GM19035 (cell line): ENCODE data around the gene DLG5.

Source experiments
- ATAC-seq: cut with Tn5 transposase; IDR thresholded peaks from one replicate; pipeline ENCODE4 v1.9.1; 2021; ENCODE audit not compliant: unreplicated experiment

The DLG5 gene

DNA sequence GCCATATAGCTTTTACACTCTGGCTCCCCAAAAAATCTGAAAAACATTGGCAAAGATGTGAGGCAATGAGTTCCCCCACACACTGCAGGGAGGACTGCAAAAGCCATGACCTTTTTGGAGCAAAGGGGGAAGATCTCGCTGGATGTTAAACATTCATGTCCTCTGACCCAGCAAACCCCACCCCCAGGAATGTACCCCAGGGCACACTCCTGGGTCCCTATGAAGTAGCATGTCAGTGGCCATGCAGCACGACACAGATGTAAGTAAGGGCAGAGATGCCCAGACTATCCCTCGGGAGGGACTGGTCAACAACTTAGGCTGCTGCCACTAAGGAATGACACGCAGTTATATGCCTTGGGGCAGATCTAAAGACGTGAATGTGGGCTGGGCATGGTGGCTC lies 100.6 kb downstream of the DLG5 start:
- no peak for ATAC-seq

GRCh38 chr10:77824908-77825307 lies 101.6 kb downstream of the DLG5 start:
- ATAC-seq, result no peak

DNA sequence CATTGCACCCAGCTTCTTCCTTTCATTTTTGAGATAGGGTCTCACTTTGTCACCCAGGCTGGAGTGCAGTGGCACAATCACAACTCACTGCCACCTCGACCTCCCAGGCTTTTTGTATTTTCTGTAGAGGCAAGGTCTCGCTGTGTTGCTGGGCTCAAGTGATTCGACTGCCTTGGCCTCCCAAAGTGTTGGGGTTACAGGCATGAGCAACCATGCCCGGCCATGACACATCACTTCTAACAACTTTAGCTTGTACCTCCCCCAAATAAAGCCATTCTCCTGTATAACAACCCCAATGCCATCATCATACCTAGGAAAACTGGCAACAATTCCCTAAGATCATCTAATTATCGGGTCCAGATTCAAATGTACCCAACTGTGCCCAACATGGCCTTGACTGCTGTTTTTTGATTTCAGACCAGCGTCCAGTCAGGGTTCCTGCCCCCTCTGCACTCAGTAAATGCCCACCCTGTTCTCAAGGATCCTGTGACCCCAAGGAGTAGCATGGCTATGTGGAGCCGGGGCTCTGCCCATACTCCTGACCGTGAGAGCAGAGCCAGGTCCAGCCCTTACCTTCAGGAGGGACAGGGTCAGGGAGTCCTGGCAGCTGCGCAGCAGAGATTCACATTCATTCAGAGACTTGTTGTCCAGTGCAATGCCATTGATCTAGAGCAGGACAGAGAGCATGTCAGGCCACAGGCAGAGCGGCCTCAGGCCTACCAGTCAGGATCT lies 102.6 kb downstream of the DLG5 start:
- no peak for ATAC-seq

DNA sequence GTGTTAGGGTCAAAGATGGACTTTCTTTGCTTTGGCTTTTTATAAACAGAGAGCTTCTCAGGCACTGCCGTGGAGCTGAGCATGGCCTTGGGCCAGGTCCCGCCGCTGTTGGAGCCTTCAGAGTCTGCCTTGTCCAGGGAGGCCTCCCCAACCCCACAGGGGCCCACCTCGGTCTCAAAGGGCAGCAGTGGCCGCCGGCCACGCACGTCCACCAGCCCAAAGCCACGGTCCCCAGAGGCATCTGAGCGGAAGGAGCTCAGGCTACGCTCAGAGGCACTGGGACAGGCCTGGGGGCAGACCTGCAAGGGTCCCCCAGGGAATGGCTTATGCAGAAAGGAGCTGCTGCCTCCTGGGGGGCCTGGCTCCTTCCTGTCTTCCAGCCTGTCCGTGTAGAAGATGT lies 105.0 kb downstream of the DLG5 start:
- ATAC-seq, result no peak

DNA sequence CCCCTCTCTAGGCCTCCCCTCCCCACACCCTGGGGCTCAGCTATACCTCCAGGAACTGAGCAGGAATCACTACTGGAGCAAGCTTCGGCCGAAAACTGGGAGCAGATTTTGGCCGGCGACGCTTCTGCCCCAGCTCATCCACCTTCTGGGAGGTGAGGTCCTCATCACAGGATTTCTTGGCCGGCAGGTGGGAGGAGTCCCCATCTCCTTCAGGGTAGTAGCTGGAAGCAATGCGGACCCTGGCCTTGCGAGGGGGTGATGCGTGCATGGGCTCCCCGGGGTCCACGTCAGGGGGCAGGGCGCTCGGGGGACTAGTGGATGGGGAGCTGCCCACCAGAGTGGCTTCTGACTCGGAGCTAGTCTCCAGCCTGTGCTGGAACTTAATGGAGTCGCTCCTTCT lies 105.5 kb downstream of the DLG5 start:
- ATAC-seq, result no peak

DNA sequence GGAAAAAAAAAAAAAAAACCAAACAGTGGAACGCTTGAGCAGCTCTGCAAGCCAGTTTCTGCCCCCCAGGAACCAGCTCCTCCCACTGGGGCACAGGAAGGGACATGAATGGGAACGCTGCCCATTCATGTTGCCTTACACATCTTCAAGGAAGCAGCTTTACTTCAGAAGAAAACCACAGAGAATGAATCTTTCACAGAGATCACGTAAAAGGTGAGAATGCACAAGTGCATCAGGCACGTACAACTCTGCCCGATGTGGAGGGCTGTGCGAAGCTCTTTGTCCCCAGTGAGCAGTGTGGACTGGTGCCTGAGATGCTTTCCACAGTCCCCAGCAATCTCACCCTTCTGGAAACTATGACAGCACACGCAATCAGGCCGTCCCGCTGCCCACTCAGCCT lies 106.2 kb downstream of the DLG5 start:
- ATAC-seq, result no peak

DNA sequence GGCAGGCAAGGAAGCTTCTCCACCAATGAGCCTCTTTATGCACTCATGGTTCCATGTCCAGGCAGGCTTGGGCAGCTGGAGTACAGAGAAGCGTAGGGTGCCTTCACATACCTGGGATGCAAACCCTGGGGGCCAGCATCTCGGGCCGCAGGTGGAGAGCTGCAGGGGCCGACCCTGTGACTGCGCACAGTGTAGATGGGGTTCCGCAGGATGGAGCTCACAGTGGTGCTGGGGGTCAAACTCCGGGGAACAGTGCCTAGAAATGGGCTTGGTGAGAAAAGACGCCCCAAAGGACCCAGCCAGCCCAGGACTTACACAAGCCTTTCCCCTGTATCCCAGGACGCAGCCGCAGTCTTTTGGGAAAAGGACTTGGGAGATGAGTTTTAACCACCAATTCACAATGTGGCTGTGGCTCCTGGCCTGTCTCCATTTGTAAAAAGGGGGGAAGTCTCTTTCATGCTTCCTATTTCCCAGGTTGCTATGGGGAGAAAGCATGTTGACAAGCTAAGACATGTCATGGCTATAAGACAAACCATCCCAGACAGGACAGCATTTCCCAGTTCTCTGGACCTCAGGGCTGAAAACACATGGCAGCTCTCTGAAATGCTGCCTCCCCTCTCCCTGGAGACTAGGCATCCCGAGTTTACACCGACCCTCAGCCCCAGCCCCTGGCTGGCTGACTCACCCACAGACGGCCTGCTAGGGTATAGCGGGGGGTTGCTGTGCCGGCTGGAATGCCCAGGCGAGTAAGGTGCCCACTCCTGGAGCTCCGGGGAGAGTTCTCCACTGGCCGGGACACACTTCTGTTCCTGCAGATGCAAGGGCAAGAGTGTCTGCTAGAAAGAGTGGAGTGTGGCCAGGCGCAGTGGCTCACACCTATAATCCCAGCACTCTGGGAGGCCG lies 107.1 kb downstream of the DLG5 start:
- no peak for ATAC-seq

- no peak for ATAC-seq
These were observed 108.2 kb downstream of the DLG5 start for GRCh38 chr10:77818378-77818777.

DNA sequence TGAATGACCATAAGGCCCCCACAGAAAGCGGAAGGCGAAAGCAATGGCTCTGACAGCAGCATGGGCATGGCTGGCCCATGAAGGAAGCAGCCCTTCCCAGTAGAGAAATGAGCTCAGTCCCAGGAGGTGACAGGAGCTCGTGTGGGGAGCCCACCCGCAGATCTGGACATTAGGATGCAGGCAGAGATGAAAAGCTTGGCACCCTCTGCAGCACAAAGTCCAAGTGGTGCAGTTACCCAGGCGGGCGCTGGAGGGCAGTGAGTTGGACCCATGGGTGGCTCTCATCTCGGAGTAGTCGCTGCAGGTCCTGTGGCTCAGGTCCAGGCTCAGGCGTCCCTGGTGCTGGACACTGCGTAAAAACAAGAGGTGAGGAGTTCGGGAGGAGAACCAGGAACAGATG lies 109.0 kb downstream of the DLG5 start:
- no peak for ATAC-seq

- no peak for ATAC-seq
These were observed 110.2 kb downstream of the DLG5 start for GRCh38 chr10:77816311-77816710.

- ATAC-seq, result no peak
These were observed 113.8 kb downstream of the DLG5 start for GRCh38 chr10:77812741-77813140.

DNA sequence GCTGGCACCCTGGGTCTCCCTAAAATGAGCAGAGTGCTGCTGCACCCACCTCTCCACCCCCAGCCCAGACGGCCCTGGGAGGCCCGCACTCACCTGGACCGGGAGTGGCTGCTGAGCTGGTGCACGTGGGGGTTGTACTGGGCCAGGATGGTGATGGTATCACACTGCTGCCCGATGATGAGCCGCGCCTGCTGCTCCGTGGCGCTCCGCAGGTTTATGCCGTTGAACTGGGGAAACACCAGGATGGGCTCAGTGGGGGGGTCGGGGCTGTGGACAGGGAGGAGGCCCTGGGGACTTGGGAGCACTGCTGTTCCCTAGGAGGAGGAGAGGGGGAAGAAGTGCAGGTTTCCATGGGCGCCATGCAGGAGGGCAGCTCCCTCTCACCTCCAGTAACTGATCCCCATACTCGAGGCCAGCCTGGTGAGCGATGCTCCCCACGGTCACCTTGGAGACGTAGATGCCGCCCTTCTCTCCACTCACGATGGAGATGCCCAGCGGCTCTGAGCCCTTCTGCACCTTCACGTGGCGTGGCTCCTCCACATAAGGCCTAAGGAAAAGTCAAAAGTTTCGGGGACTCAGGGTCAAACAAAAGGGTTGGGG lies 114.6 kb downstream of the DLG5 start:
- ATAC-seq, result no peak

DNA sequence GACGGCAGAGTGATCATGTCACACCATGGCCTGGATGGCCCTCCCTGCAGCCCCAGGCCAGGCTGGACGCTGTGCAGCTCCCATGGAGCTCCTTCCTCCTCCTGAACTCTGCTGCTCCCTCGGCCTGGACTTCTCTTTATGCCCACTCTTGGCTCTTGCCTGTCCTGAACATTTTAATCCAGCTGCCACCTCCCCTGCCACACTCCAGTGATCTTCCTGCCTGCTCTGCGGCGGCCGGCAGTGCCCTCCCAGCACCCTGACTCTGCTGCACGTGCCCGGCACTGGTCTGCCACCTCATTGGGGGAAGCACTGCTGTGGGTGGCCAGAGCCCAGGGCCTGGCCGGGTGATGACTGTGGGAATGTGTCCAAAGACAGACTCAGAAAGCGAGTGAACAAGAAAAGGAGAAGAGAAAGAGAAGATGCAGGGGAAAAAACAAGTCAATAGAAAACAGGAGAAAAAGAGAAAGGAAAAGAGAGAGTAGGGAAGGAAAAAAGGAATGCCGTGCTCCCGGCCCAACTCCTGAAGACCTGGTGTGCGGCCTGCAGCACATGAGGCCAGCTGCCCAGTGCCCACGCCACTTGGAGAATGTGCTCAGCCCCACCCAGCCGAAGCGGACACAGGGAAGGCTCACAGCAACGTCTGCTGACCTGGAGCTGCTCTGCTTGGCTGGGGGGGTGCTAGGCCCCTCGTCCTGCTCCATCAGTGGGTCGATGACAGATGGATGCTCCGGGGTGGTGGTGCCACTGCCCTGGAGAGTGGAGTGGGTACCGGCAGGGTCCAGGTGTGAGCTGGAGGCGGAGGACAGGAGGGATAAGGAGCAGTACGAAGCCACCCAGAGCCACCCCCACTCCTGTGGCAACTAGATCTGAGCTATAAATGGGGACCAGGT lies 115.9 kb downstream of the DLG5 start:
- ATAC-seq, result no peak

DNA sequence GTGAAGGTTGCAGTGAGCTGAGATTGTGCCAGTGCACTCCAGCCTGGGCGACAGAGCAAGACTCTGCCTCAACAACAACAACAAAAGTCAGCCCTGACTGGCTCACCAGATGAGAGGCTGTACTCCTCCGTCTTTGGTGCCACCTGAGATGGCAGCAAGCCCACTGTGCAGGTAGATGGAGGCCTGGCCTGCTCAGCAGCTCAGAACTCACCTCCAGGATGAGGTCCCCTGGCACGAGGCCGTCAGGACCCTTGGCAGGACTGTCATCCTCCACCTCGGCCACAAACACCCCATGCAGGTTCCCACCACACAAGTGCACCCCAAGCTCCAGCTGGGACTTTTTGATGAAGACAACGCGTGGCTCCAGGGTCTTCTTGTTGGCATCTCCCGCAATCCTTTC lies 117.2 kb downstream of the DLG5 start:
- no peak for ATAC-seq

DNA sequence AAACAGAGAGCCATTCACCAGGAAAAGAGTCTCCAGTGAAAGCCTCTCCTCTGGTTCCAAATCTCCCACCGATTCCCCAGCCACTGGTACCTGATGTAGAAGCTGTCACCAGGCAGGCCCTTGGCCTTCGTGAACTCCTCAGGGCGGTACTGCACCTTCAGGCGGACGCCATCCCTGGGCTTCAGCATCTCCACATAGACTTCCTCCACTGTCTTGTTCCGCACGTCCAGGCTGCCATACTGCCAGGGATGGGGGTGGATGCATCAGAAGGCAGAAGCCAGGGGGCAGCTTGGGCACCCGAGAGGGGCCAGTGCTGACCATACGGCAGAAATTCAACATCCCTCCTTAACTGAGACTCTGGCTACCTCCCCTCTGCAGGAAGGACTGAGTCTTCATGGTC lies 118.8 kb downstream of the DLG5 start:
- no peak for ATAC-seq

DNA sequence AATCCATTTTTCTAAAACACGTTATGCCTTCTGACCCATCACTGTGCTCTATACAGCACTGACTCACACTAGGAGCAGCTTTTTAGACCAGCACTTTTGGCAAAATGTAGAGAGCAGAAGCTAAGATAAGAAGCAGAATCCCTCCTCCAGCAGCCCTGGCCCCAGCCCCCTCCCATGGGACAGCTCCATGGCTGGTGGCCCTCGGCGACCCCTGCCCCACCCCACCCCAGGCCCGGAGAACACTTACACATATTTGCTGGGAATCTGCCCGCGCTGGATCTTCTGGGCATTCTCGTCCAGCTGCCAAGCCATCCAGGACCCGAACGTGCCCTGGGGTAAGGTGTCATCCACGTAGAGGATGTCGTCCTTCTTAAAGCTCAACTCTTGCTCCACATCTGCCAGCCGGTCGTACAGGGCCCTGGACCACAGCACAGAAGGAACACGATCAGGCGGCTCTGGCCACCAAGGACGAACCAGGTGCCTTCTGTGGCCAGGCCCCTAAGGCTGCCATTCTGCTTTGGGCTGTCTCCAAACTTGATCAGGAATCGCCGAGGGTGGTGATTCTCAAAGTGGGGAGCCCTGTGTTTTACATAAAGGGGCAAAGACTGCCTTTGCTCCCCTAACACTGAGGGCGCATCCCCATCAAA lies 119.9 kb downstream of the DLG5 start:
- no peak for ATAC-seq

DNA sequence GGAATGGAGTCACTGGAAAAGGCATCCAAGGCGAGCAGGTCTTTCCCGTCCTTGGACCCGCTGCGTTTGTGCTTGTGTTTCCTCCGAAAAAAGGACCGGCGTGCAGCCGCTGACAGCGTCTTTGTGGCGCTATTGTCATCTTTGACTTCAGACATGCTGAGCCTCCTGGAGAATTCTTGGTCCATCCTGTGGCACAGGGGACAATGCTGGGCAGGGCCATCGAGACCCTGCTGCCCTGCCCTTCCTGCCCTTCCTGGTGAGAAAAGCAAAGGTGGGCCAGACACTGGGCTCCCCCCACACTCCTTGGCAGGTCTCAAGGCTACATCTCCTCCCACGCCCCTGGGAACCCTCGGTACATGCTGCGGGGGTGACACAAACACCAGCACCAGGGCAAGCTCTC lies 120.9 kb downstream of the DLG5 start:
- ATAC-seq, result no peak

- ATAC-seq, result no peak
These were observed 122.2 kb downstream of the DLG5 start for GRCh38 chr10:77804371-77804770.

DNA sequence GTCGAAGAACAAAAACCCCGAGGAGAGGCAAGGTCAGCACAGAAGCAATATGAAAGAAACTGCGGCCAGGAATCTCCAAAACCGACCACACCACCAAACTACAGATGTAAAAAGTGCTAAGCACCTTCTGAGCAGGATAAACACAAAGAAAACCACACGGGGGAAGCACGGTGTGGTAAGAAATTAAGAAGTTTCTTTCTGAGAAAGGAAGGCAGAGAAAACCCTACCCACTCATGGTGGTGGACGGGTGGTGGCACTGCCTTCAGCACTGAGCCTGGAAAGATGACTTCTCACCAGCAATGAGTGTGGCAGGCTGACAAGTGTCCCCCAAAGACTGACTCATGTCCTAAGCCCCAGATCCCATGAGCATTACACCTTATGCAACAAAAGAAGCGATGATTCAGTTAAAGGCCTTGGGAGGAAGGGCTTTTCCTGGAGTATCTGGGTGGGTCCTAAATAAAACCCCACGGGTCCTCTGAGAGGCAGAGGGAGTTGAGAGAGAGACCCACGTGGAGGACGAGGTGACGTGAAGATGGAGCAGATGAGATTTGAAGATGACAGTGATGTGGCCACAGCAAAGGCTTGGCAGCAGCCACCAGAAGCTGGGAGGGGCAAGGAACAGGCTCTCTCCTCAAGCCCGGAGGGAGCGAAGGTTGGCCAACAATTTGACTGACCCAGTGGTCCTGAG lies 124.9 kb downstream of the DLG5 start:
- peak; percentile 74 for ATAC-seq

DNA sequence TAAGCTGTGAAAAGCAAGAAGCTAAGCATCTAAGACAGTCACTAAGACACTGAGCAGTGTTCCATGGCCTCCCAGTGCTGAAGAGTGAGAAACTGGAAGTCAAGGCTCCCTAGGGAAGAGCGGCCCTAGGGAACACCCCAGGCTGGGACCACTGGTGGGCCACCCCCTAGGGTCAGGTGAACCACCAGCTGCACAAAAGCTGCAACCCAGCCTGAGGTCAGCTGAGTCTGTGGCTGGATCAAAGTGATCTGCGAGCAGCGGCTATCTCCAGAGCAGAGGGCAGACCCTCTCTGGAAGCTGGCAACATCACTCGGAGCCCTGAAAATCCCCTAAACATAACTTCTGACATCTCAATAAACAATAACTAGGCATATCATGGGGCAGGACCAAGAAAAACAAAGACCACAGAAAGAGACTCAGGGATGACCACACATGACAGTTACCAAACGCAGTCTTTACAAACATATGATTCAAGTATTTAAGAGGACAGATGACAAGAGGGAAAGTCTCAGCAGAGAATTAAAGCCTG lies 125.8 kb downstream of the DLG5 start:
- ATAC-seq, result no peak
